ENCODE data around the gene CHD6. TPM values are rescaled to one million over a fixed set of nuclear protein-coding genes. Genes with fewer than 3 reads are reported as not detected.

CHD6 gene
- total and polyA plus RNA-seq, 2 experiments from 2014 or later, result 41.0 to 158 TPM

DNA sequence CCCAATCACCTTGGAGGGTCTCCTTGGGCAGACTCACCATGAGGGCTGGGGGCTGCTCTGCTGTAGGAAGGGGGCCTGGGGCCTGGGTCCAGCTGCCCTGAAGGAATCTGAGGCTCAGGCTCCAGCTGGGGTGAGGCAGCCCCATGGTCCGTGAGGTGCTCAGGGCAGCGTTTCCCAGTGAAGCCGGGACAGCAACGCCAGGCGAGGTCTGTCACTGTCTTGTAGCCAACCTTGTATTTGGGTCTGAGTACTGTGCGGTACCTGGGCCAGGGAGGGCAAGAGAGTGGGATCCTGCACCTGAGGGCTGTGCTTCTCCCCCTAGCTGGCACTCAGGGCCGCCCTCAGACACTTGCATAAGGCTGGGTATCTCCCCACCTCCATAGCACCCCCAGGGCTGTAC is 254.6 kb downstream of the CHD6 start:
- Mint-ChIP-seq H3K4me1 (peaks cover 11% of the 10 kb centered on the region), H3K4me3 (no peak overlapping the region), H3K27ac (no peak overlapping the region), H3K9me3 (no peaks in the 10 kb centered on the region), H3K27me3 (ENCODE audit: insufficient read depth, low read depth, poor library complexity) (peaks cover 29% of the 10 kb centered on the region), H3K36me3 (ENCODE audit: low read depth) (no peaks in the 10 kb centered on the region; the same call in 2 of the 3 replicates)
- no peak for ATAC-seq
- H2AFZ ChIP-seq, result no peak overlapping the region
- no peak overlapping the region for H3K27ac ChIP-seq (ENCODE audit: low read depth)
- TF ChIP-seq JUNB (IDR thresholded peaks at IDR 0.05; ENCODE audit: unreplicated experiment), result no peak
- no peak for TF ChIP-seq ZNF114 (CRISPR knock-in tag; IDR thresholded peaks at IDR 0.05)
- TF ChIP-seq EZH2phosphoT487 (IDR thresholded peaks at IDR 0.05; ENCODE audit: unreplicated experiment), result no peak
- TF ChIP-seq CREB1 (CRISPR knock-in tag; IDR thresholded peaks at IDR 0.05; ENCODE audit: low read depth), result no peak
- TF ChIP-seq ZNF331 (CRISPR knock-in tag; IDR thresholded peaks at IDR 0.05; ENCODE audit: low read depth), result no peak
- no peak for TF ChIP-seq POLR2AphosphoS5 (IDR thresholded peaks at IDR 0.05; ENCODE audit: low read depth)
- TF ChIP-seq NANOG (IDR thresholded peaks at IDR 0.05; ENCODE audit: borderline replicate concordance), result no peak
- TF ChIP-seq, protein P1, sequence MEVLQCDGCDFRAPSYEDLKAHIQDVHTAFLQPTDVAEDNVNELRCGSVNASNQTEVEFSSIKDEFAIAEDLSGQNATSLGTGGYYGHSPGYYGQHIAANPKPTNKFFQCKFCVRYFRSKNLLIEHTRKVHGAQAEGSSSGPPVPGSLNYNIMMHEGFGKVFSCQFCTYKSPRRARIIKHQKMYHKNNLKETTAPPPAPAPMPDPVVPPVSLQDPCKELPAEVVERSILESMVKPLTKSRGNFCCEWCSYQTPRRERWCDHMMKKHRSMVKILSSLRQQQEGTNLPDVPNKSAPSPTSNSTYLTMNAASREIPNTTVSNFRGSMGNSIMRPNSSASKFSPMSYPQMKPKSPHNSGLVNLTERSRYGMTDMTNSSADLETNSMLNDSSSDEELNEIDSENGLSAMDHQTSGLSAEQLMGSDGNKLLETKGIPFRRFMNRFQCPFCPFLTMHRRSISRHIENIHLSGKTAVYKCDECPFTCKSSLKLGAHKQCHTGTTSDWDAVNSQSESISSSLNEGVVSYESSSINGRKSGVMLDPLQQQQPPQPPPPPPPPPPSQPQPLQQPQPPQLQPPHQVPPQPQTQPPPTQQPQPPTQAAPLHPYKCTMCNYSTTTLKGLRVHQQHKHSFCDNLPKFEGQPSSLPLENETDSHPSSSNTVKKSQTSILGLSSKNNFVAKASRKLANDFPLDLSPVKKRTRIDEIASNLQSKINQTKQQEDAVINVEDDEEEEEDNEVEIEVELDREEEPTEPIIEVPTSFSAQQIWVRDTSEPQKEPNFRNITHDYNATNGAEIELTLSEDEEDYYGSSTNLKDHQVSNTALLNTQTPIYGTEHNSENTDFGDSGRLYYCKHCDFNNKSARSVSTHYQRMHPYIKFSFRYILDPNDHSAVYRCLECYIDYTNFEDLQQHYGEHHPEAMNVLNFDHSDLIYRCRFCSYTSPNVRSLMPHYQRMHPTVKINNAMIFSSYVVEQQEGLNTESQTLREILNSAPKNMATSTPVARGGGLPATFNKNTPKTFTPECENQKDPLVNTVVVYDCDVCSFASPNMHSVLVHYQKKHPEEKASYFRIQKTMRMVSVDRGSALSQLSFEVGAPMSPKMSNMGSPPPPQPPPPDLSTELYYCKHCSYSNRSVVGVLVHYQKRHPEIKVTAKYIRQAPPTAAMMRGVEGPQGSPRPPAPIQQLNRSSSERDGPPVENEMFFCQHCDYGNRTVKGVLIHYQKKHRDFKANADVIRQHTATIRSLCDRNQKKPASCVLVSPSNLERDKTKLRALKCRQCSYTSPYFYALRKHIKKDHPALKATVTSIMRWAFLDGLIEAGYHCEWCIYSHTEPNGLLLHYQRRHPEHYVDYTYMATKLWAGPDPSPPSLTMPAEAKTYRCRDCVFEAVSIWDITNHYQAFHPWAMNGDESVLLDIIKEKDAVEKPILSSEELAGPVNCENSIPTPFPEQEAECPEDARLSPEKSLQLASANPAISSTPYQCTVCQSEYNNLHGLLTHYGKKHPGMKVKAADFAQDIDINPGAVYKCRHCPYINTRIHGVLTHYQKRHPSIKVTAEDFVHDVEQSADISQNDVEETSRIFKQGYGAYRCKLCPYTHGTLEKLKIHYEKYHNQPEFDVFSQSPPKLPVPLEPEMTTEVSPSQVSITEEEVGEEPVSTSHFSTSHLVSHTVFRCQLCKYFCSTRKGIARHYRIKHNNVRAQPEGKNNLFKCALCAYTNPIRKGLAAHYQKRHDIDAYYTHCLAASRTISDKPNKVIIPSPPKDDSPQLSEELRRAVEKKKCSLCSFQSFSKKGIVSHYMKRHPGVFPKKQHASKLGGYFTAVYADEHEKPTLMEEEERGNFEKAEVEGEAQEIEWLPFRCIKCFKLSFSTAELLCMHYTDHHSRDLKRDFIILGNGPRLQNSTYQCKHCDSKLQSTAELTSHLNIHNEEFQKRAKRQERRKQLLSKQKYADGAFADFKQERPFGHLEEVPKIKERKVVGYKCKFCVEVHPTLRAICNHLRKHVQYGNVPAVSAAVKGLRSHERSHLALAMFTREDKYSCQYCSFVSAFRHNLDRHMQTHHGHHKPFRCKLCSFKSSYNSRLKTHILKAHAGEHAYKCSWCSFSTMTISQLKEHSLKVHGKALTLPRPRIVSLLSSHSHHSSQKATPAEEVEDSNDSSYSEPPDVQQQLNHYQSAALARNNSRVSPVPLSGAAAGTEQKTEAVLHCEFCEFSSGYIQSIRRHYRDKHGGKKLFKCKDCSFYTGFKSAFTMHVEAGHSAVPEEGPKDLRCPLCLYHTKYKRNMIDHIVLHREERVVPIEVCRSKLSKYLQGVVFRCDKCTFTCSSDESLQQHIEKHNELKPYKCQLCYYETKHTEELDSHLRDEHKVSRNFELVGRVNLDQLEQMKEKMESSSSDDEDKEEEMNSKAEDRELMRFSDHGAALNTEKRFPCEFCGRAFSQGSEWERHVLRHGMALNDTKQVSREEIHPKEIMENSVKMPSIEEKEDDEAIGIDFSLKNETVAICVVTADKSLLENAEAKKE (CRISPR knock-in tag; IDR thresholded peaks at IDR 0.05), result no peak
- TF ChIP-seq, protein P2, sequence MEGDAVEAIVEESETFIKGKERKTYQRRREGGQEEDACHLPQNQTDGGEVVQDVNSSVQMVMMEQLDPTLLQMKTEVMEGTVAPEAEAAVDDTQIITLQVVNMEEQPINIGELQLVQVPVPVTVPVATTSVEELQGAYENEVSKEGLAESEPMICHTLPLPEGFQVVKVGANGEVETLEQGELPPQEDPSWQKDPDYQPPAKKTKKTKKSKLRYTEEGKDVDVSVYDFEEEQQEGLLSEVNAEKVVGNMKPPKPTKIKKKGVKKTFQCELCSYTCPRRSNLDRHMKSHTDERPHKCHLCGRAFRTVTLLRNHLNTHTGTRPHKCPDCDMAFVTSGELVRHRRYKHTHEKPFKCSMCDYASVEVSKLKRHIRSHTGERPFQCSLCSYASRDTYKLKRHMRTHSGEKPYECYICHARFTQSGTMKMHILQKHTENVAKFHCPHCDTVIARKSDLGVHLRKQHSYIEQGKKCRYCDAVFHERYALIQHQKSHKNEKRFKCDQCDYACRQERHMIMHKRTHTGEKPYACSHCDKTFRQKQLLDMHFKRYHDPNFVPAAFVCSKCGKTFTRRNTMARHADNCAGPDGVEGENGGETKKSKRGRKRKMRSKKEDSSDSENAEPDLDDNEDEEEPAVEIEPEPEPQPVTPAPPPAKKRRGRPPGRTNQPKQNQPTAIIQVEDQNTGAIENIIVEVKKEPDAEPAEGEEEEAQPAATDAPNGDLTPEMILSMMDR (conservative IDR thresholded peaks at IDR 0.05; ENCODE audit: low read depth in 2 of 2), result no peak
- no peak for TF ChIP-seq EZH2 (IDR thresholded peaks at IDR 0.05; ENCODE audit: low read depth, unreplicated experiment)
- no peak for TF ChIP-seq ETS1 (IDR thresholded peaks at IDR 0.05)
- TF ChIP-seq, protein P3, sequence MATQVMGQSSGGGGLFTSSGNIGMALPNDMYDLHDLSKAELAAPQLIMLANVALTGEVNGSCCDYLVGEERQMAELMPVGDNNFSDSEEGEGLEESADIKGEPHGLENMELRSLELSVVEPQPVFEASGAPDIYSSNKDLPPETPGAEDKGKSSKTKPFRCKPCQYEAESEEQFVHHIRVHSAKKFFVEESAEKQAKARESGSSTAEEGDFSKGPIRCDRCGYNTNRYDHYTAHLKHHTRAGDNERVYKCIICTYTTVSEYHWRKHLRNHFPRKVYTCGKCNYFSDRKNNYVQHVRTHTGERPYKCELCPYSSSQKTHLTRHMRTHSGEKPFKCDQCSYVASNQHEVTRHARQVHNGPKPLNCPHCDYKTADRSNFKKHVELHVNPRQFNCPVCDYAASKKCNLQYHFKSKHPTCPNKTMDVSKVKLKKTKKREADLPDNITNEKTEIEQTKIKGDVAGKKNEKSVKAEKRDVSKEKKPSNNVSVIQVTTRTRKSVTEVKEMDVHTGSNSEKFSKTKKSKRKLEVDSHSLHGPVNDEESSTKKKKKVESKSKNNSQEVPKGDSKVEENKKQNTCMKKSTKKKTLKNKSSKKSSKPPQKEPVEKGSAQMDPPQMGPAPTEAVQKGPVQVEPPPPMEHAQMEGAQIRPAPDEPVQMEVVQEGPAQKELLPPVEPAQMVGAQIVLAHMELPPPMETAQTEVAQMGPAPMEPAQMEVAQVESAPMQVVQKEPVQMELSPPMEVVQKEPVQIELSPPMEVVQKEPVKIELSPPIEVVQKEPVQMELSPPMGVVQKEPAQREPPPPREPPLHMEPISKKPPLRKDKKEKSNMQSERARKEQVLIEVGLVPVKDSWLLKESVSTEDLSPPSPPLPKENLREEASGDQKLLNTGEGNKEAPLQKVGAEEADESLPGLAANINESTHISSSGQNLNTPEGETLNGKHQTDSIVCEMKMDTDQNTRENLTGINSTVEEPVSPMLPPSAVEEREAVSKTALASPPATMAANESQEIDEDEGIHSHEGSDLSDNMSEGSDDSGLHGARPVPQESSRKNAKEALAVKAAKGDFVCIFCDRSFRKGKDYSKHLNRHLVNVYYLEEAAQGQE (IDR thresholded peaks at IDR 0.05; ENCODE audit: unreplicated experiment), result no peak
- no peak for TF ChIP-seq STAT1 (IDR thresholded peaks at IDR 0.05; ENCODE audit: unreplicated experiment)
- H3F3A ChIP-seq (replicated peaks; ENCODE audit: low read depth), result peaks cover 7% of the 10 kb centered on the region; the same call in 1 of the 2 replicates
- DNase-seq (ENCODE audit: low spot score), result no peak
- H3K4me3 ChIP-seq, result no peak overlapping the region
- no peak overlapping the region for H3K4me2 ChIP-seq
- no peaks in the 10 kb centered on the region for H3K36me3 ChIP-seq (ENCODE audit: insufficient read depth)
- H3K9me2 ChIP-seq (ENCODE audit: insufficient read depth), result no peaks in the 10 kb centered on the region
- no peaks in the 10 kb centered on the region for H3K79me2 ChIP-seq (replicated peaks; ENCODE audit: insufficient read depth)
- H4K20me1 ChIP-seq (replicated peaks; ENCODE audit: insufficient read depth), result no peaks in the 10 kb centered on the region
- peaks cover 5% of the 10 kb centered on the region; the same call in 1 of the 2 replicates for H3K4me1 ChIP-seq (ENCODE audit: insufficient read depth)
- H3K27me3 ChIP-seq (ENCODE audit: insufficient read depth), result peaks cover 41% of the 10 kb centered on the region
